Suprapubic skin (tissue), 4 donors: ENCODE results near the gene UGT1A10. TPM values are rescaled to one million over a fixed set of nuclear protein-coding genes. Genes with fewer than 3 reads are reported as not detected.
A peak's percentile ranks its signal among the peaks of the same experiment; 100 is the strongest.

ENCODE experiments used
- DNase-seq, 2 donors: peaks; one replicate each; pipeline ENCODE4 v3.0.0-alpha.2; 2019; ENCODE audit warnings: low spot score in 2 of 2
- H3K27ac ChIP-seq: fragments of 200-600 bp; sonication (generic); one replicate; pipeline ENCODE4 v1.5.1; 2019
- H3K27me3 ChIP-seq: fragments of 200-600 bp; sonication (generic); one replicate; pipeline ENCODE4 v1.5.1; 2019
- H3K36me3 ChIP-seq: fragments of 200-600 bp; sonication (generic); one replicate; pipeline ENCODE4 v1.5.1; 2019
- H3K4me1 ChIP-seq: fragments of 200-600 bp; sonication (generic); one replicate; pipeline ENCODE4 v1.5.1; 2019
- H3K4me3 ChIP-seq: fragments of 200-600 bp; sonication (generic); one replicate; pipeline ENCODE4 v1.5.1; 2019; ENCODE audit warnings: mild to moderate bottlenecking
- H3K9me3 ChIP-seq: fragments of 200-600 bp; sonication (generic); one replicate; pipeline ENCODE4 v1.5.1; 2019
- CTCF ChIP-seq, 2 donors: fragments of 200-600 bp in 1 of 2; fragments of 450-650 bp in 1 of 2; sonication (generic) in 1 of 2; IDR thresholded peaks; one replicate each; pipeline ENCODE4 v1.5.1; 2016 to 2019; ENCODE audit warnings: antibody characterized with exemption in 2 of 2, mild to moderate bottlenecking in 1 of 2, moderate library complexity in 1 of 2
- EP300 ChIP-seq: sonication (generic); formaldehyde crosslinking; IDR thresholded peaks from one replicate; pipeline ENCODE4 v1.6.1; 2017; ENCODE audit warnings: antibody characterized with exemption
- POLR2A ChIP-seq, 2 donors: fragments of 450-650 bp; IDR thresholded peaks; one replicate each; pipeline ENCODE4 v1.6.1; 2017; ENCODE audit warnings: antibody characterized with exemption in 2 of 2, mild to moderate bottlenecking in 2 of 2, moderate library complexity in 2 of 2
- POLR2AphosphoS5 ChIP-seq, 3 donors: sonication (generic); formaldehyde crosslinking; IDR thresholded peaks; one replicate each; pipeline ENCODE4 v1.6.1; 2017; ENCODE audit warnings: antibody characterized with exemption in 3 of 3
- WGBS: methylation state at CpG from one replicate; pipeline ENCODE4 v1.1.5; 2018; 5-methylcytosine and 5-hydroxymethylcytosine counted together
- total RNA-seq, 4 donors: library from RNA; depleted of rRNA; stranded (reverse); fragments of >200 nt; gene quantifications; one replicate each; pipeline ENCODE4 v1.1.0, GENCODE V29; 2016

UGT1A10 gene
- total RNA-seq, 4 donors from 2014 or later, result not detected

DNA sequence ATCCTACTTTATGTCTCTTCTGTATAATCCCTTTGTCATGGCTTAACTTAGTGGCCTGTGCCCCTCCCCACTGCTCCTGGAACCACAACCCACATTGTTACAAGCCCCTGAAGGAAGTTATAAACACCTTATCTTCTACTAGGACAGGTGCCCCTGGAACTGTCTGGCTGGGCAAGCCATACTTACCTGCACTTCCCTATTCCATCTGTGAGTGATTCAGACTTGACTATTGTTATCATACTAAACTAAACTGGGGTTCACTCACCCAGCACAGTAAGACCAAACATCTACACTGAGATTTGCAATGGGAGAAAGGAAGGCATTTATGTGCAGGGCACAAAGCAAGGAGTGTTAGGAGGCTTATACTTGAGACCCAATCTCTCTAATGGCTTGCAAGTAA is 52.8 kb downstream of the UGT1A10 start:
- Histone ChIP-seq H3K4me3 (no peak overlapping the region), H3K27me3 (peaks cover 2% of the 10 kb centered on the region), H3K9me3 (no peaks in the 10 kb centered on the region), H3K27ac (no peak overlapping the region), H3K4me1 (peaks cover 8% of the 10 kb centered on the region), H3K36me3 (no peaks in the 10 kb centered on the region)
- DNase-seq, result no peak
- TF ChIP-seq CTCF (IDR thresholded peaks at IDR 0.05), result no peak
- no peak for TF ChIP-seq POLR2A (IDR thresholded peaks at IDR 0.05)
- TF ChIP-seq POLR2AphosphoS5 (IDR thresholded peaks at IDR 0.05), result no peak
- TF ChIP-seq EP300, result no peak

DNA sequence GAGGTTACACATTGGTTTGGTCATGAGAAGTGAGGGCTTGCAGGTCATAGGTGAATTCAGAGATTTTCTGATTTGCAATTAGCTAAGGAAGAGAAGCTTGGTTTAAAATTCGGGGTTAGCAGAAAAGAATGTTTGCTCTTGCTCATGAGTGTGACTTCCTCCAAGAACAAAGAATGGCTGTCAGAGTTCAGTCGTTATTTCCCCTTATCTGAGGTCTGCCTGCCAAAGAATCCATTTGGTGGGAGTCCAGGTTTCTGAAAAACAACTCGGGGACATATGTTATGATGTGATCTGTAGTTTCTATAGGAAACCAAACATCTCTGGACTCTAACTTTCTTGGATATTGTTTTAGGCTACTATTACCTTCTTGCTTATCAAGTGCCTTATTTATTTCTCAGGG is 53.3 kb downstream of the UGT1A10 start:
- WGBS, result 23% methylated on average over 3 of the region's 3 CpGs
- no peak overlapping the region for H3K4me3 ChIP-seq
- no peak for TF ChIP-seq POLR2AphosphoS5 (IDR thresholded peaks at IDR 0.05)
- H3K4me1 ChIP-seq, result peaks cover 8% of the 10 kb centered on the region
- no peaks in the 10 kb centered on the region for H3K9me3 ChIP-seq
- H3K36me3 ChIP-seq, result no peaks in the 10 kb centered on the region
- peaks cover 2% of the 10 kb centered on the region for H3K27me3 ChIP-seq
- H3K27ac ChIP-seq, result no peak overlapping the region
- no peak for DNase-seq

DNA sequence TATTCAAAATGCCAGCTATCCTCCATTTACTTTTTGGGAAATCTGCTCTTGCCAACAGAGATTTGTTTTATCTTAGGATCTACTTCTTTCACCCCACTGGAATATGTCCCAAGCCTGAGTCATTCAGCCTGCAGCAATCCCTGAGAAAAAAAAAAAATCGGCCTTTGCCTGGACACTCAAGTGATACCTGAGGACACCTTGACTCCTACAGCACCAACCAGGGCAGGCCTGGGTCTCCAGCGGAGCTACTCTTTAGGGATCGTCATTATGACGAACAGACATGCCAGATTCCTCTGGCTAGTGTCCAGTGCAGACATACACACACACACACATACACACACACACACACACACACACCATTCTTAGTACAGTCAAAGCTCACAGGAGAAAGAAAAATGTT is 54.2 kb downstream of the UGT1A10 start:
- WGBS, result 54% methylated on average over 4 of the region's 4 CpGs
- Histone ChIP-seq H3K27me3 (peaks cover 2% of the 10 kb centered on the region), H3K9me3 (no peaks in the 10 kb centered on the region), H3K4me3 (no peak overlapping the region), H3K36me3 (no peaks in the 10 kb centered on the region), H3K4me1 (peaks cover 8% of the 10 kb centered on the region), H3K27ac (no peak overlapping the region)
- TF ChIP-seq POLR2AphosphoS5 (IDR thresholded peaks at IDR 0.05) (no peak), CTCF (IDR thresholded peaks at IDR 0.05) (no peak), POLR2A (IDR thresholded peaks at IDR 0.05) (no peak), EP300 (no peak)
- DNase-seq, result no peak

- TF ChIP-seq POLR2A (IDR thresholded peaks at IDR 0.05) (no peak), POLR2AphosphoS5 (IDR thresholded peaks at IDR 0.05) (peak in 1 of 3 donors; percentile 8), CTCF (IDR thresholded peaks at IDR 0.05) (no peak), EP300 (no peak)
- Histone ChIP-seq H3K9me3 (no peaks in the 10 kb centered on the region), H3K4me1 (peaks cover 8% of the 10 kb centered on the region), H3K27ac (peak overlapping the region; percentile 59), H3K4me3 (peak overlapping the region; percentile 20), H3K36me3 (no peaks in the 10 kb centered on the region), H3K27me3 (peaks cover 2% of the 10 kb centered on the region)
- 67% methylated on average over 11 of the region's 11 CpGs for WGBS
- DNase-seq, result peak in 1 of 2 donors; percentile 61
Measured at GRCh38 chr2:233691443-233692433, 55.5 kb downstream of the UGT1A10 start.

- Histone ChIP-seq H3K9me3 (no peaks in the 10 kb centered on the region), H3K4me1 (peaks cover 8% of the 10 kb centered on the region), H3K27ac (peak within 1 kb of the TSS; percentile 59), H3K27me3 (no peaks in the 10 kb centered on the region), H3K4me3 (peak within 1 kb of the TSS; percentile 20), H3K36me3 (no peaks in the 10 kb centered on the region)
- DNase-seq, result no peak
- WGBS, result 76% methylated on average over 4 of the region's 4 CpGs
- TF ChIP-seq POLR2A (IDR thresholded peaks at IDR 0.05), result no peak
Measured at GRCh38 chr2:233692648-233693047, 56.4 kb downstream of the UGT1A10 start, which contains the start of gene UGT1A6. Gene UGT1A6 (plus strand): TSS chr2:233692890. CDS start chr2:233693005, 115 bp downstream.

- Histone ChIP-seq H3K27me3 (no peaks in the 10 kb centered on the region), H3K9me3 (no peaks in the 10 kb centered on the region), H3K4me1 (peaks cover 12% of the 10 kb centered on the region), H3K4me3 (no peak overlapping the region), H3K27ac (no peak overlapping the region), H3K36me3 (no peaks in the 10 kb centered on the region)
- WGBS, result 76% methylated on average over 6 of the region's 6 CpGs
- no peak for TF ChIP-seq EP300
- no peak for TF ChIP-seq POLR2A (IDR thresholded peaks at IDR 0.05)
- TF ChIP-seq CTCF (IDR thresholded peaks at IDR 0.05), result no peak
- TF ChIP-seq POLR2AphosphoS5 (IDR thresholded peaks at IDR 0.05), result no peak
- DNase-seq, result no peak
Measured at GRCh38 chr2:233693963-233694362, 57.7 kb downstream of the UGT1A10 start.
